HG03095 (cell line): ENCODE measurements around the gene SPTB.

ENCODE experiments used
- ATAC-seq: cut with Tn5 transposase; IDR thresholded peaks from one replicate; pipeline ENCODE4 v1.9.1; 2021; ENCODE audit warnings: moderate library complexity; ENCODE audit not compliant: unreplicated experiment

SPTB gene

DNA sequence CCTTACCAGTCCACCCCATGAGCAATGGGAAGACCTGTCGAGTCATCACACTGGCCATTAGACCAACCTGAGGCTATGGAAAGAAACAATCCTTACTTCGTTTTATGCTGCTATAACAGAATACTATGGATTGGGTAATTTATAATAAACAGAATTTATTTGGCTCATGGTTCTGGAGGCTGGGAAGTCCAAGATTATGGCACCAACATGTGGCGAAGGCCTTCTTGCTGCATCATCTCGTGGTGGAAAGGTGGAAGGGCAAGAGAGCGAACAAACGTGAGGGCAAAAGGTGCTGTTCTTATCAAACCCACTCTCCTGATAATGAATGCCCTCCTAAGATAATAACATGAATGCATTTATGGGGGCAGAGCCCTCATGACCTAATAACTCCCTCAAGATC, 9.6 kb upstream of the SPTB start:
- no peak for ATAC-seq

DNA sequence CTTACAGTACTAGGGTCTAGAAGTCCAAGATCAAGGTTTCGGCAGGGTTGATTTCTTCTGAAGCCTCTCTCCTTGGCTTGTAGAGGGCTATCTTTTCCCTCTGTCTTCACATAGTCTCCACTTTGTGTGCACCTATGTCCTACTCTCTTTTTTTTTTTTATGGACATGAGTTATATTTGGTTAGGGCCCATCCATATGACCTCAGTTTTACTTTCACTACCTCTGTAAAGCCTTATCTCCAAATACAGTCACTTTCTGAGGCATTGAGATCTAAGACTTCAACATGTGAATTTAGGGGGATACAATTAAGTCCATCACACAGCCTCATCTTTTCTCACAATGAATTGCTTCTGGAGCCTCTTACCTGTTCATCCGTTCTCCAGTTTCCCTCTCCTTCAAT, 5.9 kb upstream of the SPTB start:
- ATAC-seq, result no peak

DNA sequence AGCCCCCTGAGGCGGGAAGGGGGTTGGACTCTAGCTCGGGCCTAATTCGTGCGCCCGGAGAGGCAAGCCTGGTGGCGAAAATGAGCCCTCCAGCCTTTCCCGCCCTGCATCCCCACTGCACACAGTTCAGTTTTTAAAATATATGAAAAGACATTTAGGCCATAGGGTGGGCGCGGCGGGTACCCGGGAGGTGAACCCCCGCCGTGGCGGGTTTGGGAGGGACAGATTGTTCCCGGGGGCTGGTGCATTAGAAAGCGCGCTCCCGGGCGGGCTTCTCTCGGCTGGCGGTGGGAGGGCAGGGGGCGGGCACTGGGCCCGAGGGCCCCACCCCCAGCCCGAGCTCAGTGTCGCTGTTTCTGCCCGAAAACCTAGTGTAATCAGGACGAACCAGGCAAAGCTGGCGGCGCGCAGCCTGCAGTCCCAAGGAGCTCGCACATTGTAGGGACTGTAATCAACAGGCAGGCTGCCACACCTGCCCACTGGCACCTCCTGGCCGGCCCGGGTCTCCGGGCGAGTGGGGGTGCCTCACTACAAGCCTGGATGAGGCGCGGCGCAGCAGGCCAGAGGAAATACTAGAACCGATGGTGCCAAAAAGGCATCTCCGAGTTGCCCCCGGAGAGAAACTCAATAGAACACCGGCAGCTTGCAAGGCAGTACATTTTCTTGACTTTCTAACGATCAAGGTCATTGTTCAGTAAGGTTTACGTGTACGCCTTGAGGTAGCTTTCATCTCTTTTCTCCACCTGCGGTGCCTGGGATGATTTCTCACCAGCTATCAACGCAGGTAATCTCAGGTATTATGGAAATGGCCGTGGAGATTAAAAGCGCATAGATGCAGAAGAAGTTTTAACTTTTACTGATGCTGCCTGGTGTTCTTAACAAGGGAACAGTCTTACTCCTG, 764 bp upstream of the SPTB start:
- ATAC-seq, result no peak

DNA sequence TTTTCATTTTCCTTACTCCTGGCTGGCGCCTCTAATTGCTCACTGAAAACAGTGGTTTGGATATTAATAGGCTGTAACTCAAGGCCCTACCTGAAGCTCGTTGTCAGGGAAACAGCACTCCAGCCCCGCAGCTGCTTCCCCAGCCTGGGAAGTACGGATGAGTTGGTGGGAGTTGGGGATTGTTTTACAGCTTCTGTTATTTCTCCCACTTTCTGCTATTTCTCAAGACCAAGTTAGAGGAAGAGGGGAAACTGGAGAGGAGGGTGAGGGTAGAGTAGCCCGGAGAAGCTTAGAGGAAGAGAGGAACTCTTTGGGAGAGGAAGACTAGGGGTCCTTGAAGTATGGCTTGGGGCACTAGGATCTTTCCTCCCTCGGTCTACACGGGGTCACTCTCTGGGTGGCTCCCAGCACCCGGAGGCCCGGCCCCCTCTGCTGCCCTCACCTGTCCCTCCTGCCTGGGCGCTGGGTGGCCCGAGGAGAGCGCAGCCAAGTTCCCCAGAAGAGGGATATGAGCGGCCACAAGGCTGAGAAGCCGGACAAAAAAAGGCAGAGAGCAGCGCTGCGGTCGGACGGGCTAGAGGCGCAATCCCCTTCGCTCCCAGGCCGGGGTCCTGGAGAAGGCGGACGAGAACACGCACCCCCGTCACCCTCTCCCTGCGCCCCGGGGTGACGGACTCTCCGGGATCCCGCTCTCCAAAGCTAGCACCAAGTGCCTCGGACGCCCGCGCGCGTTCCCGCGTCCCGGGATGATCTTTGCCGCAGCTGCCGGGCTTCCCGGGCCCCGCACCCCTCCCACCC, 671 bp downstream of the SPTB start:
- no peak for ATAC-seq

DNA sequence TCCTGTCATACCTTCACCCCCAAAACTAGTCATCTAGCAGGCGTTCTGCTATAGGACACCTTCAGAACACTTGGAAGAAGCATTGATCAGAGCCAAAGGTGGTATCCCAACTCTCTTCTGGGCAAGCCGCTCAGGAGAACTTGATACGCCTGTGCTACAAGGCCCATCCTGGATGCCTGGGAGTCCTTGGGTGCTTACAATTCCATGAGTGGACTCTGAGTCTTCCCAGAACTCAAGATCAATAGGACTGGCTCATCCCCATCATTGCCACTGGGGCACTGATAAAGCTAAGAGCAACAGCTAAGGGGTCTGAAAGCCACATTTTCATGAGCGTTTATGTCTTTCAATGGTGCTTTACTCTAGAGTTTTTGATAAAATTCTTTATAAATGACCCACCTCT, 1.9 kb downstream of the SPTB start:
- no peak for ATAC-seq

DNA sequence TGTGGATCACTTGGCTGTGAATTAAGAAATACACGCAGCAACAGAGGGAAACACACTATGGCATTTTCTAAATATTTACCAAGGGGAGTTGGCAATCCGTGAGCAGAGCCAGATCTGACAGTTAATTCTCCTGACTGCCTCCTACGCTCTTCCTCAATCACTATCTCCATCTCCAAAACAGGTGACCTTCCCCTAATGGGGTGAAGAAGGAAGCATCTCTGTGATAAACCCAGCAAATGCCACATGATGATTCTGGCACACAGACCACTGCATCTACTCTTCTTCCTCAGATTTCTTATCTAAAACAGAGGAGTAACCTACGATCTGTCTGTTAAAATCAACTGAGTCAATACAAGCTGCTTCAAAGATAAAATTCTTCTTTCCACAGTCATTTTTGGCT, 4.4 kb downstream of the SPTB start:
- no peak for ATAC-seq

- no peak for ATAC-seq
These were observed 6.0 kb downstream of the SPTB start for GRCh38 chr14:64873506-64874219.

- ATAC-seq, result no peak
These were observed 8.4 kb downstream of the SPTB start for GRCh38 chr14:64871344-64871743.

DNA sequence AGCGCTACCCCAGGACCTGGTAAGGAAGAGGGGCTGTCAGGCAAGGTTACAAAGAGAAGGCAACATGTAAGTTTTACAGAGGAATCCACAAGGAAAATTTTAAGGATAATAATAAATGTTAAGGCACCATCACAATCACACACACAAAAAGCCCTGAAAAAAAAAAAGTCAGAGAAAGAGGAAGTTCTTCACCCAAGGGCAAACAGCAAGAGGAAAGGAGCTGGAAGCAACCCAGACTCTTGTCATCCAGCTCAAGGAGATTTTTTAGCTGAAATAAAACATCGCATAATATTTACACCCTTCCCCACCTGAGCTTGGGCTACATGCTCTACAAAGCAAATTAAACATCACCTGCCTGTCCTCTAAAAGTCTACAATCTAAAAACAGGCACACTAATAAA, 9.5 kb downstream of the SPTB start:
- no peak for ATAC-seq

DNA sequence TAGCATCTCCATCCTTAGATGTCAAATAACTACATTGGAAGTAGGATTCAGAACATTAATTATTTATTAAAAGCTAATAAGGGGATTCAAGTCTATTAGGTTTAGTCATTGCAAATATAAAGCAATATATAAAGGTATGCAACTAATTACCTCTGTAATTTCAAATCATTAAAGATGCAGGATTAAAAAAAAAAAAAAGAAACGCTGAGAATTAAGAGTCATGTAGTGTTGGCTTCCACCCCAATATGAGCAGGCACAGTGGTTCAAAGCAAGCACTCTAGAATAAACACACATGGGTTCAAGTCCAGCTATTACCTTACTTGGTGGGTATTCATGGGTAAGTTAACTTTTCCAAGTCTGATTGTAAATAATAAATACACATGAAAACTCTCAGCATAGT, 10.9 kb downstream of the SPTB start:
- no peak for ATAC-seq

DNA sequence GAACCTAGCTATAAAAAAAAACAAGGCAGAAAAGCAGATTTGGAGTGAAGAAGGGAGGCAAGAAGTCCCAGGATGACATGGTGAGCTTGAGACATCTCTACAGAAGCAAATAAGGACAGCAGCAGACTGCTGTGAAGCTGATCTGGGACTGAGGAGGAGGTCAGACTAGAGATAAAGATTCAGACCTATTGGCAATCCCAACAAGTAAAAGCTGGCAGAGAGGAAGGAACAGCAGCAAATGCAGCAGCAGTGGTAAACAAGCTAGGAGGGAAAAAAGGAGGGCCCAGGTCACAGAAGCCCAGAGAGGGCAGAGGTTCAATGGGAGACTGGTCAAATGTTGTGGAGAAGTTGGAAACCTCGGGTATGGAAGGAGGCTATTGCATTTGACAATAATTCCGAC, 11.3 kb downstream of the SPTB start:
- ATAC-seq, result no peak

- ATAC-seq, result no peak
These were observed 12.5 kb downstream of the SPTB start for GRCh38 chr14:64867182-64867581.

DNA sequence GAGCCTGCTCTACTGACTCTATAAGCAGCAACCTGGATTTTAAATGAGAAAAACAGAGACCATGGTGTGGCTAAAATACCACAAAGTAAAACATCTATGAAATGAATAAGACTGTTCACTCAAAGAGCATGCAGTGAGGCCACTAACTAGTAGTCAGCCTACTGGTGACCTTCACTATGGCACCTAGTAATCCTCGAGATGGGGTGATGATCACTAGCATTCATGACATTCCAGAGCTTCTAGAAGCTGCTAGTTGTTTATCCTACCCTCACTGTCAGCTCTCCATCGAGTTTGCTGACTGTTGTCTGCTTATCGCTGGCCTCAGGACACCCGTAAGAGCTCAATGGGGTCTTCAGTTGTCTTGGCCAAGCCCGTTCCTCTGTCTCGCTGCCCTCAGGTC, 13.7 kb downstream of the SPTB start:
- ATAC-seq, result no peak

GRCh38 chr14:64865109-64865508, 14.6 kb downstream of the SPTB start:
- no peak for ATAC-seq

GRCh38 chr14:64864258-64864657, 15.4 kb downstream of the SPTB start:
- no peak for ATAC-seq

DNA sequence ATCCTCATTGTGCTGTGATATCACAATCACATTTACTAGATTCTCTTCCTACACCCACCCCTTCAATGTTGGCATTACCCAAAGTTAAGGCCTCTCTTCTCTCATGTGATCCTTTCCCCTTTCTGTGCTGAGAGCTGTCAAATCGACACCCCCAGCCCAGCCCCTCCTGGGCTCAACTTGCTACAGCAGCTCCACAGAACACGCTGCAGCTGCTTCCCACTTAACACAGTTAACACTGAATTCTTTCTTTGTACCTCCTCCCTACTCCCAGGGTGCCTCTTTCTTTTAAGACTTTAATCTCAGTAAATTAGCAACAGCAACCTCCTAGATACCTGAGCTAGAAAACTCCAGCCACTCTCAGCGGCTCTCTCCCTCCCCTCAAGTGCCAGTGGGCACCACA, 17.8 kb downstream of the SPTB start:
- no peak for ATAC-seq

- ATAC-seq, result no peak
These were observed 19.7 kb downstream of the SPTB start for GRCh38 chr14:64860039-64860438.

DNA sequence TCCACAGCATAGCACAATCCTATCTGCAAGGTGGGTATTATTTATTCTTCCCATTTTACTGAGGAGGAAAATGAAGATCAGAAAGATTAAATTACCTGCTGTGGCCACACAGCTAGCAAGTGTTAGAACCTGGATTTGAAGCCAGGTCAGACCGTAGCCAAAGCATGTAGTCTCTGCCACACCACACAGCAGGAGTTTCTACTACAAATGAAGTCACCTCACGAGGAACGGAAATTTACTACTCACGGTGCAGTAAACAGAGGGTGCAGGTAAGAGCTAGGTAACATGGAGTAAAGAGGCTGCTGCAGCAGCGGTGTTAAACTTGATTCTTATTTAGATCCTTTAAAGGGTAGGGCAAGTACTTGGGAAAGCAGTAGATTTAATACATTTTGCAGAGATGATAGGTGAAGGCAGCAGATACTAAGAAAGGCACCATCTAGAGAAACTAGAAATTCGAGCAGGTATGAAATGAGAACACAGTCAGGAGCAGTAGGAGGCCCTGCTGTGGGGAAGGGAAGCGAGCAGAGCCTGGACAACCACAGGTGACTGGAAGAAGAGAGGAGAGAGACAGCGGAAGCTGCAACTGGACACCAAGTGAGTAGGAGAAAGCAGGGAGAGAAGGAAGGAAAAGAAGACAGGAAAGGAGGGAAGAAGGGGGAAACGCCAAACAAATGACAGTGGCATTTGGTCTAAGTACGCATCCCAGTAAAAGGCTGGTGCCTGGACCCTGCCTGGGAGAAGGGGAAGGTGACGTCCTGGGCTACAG, 21.5 kb downstream of the SPTB start:
- no peak for ATAC-seq

DNA sequence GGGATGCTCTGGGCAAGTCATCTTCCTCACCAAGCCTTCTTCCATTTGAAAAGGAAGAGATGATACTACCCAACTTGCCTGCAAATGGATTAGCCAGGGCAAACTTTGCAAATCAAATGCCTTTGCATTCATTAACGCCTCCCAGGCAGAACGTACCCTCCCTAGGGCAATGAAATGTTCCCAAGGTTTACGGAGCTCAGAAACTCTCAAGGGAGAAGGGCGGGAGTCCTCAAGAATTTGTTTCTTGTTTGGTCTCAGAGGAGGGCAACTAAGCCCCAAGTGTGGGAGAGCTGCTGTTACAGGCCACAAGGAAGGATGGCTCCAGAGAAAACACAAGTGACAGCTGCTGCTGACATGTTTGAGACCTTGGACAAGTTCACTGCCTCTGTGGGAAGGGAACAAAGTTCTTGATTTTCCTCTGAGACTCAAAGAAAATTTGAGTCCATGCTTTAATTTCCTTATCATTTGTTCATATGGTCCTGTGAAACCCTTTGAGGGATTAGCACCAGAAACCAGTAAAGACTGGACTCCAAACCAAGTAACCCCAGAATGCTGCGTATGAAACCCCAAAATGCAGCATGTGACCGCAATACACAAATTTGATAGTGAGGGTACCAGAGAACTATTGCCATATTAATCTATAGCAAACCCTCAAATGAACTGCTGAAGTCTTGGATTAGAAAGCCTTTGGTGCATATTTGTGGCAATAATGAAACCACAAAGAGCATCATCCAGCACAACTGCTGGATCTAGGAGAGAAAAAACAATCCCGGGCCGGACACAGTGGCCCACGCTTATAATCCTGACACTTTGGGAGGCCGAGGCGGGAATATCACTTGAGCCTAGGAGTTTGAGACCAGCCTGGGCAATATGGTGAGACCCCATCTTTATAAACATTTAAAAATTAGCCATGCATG, 22.9 kb downstream of the SPTB start:
- no peak for ATAC-seq
